WERI-Rb-1 (cell line): ENCODE data around the gene PILRB.

ENCODE experiments used
- DNase-seq: peaks from one replicate; pipeline ENCODE4 v3.0.0-alpha.2; 2020
- H3K27ac ChIP-seq: fragments of 250-450 bp; sonication (Bioruptor Pico); 2 replicates; pipeline ENCODE4 v1.5.1; 2020; ENCODE audit warnings: mild to moderate bottlenecking, moderate library complexity
- H3K27me3 ChIP-seq: fragments of 250-450 bp; sonication (Bioruptor Pico); 2 replicates; pipeline ENCODE4 v1.5.1; 2021; ENCODE audit warnings: mild to moderate bottlenecking, low read depth, moderate library complexity; ENCODE audit not compliant: insufficient read depth, severe bottlenecking
- H3K36me3 ChIP-seq: fragments of 250-450 bp; sonication (Bioruptor Pico); 2 replicates; pipeline ENCODE4 v1.5.1; 2020; ENCODE audit warnings: mild to moderate bottlenecking, moderate library complexity
- H3K4me3 ChIP-seq: 2 replicates; pipeline ENCODE4 v1.5.1; 2011; ENCODE audit warnings: low read depth, mild to moderate bottlenecking, control low read depth, low read length
- H3K9me3 ChIP-seq: fragments of 250-450 bp; sonication (Bioruptor Pico); 2 replicates; pipeline ENCODE4 v1.5.1; 2021; ENCODE audit warnings: mild to moderate bottlenecking, moderate library complexity; ENCODE audit not compliant: severe bottlenecking
- TF ChIP-seq, protein P1 (sequence below): IDR thresholded peaks from 2 replicates; pipeline ENCODE4 v1.5.1; 2011; ENCODE audit warnings: low read depth, mild to moderate bottlenecking, control low read depth, inconsistent platforms, low read length

Gene PILRB

DNA sequence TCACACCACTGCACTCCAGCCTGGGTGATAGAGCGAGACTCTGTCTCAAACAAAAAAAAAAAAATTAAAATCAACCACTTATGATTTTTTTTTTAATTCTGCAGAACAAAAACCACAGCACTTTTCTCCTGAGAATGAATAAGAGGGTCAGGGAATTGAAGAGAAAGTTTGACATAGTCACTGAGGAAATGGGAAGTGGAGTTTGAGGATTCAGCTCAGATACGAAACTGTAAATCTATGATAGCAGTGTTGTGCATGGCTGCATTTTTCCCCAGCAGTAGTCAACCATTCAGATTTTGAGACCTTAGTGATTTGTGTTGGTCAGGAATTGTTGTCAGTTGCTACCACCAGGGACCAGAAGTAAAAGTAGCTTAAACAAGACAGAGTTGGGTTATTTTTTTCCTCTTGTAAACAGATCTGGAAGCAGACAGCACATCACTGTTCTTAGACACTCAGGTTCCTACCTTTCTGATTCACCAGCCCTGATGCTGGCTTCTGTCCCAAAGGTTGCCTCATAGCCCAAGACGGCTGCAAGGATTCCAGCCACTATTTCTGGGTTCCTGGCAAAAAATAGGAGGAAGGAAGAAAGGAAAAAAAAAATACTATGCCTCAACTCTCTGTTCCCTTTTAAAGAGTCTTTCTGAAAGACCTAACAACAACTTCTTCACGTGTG, 35.5 kb downstream of the PILRB start:
- no peak overlapping the region for H3K4me3 ChIP-seq
- H3K27me3 ChIP-seq: no peaks in the 10 kb centered on the region
- H3K36me3 ChIP-seq: no peaks in the 10 kb centered on the region
- TF ChIP-seq, protein P1, sequence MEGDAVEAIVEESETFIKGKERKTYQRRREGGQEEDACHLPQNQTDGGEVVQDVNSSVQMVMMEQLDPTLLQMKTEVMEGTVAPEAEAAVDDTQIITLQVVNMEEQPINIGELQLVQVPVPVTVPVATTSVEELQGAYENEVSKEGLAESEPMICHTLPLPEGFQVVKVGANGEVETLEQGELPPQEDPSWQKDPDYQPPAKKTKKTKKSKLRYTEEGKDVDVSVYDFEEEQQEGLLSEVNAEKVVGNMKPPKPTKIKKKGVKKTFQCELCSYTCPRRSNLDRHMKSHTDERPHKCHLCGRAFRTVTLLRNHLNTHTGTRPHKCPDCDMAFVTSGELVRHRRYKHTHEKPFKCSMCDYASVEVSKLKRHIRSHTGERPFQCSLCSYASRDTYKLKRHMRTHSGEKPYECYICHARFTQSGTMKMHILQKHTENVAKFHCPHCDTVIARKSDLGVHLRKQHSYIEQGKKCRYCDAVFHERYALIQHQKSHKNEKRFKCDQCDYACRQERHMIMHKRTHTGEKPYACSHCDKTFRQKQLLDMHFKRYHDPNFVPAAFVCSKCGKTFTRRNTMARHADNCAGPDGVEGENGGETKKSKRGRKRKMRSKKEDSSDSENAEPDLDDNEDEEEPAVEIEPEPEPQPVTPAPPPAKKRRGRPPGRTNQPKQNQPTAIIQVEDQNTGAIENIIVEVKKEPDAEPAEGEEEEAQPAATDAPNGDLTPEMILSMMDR: no peak
- no peak overlapping the region for H3K27ac ChIP-seq
- no peak for DNase-seq
- no peaks in the 10 kb centered on the region for H3K9me3 ChIP-seq

DNA sequence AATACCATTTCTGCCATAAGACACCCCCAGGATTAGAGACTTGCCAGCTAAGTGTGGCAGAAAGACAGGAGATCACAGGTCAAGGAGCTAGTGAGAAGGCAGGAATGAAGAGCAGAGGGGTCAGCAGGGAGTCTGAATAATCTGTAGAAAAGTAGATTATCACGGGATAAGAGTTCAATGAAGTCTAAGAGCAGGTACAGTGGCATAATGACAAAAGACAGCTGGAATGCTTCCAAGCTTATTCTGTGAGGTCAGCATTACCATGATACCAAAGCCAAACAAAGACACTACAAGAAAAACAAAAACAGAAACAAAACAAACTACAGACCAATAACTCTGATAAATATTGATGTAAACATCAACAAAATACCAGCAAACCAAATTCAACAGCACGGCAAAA, 36.2 kb downstream of the PILRB start:
- TF ChIP-seq, protein P1: no peak

DNA sequence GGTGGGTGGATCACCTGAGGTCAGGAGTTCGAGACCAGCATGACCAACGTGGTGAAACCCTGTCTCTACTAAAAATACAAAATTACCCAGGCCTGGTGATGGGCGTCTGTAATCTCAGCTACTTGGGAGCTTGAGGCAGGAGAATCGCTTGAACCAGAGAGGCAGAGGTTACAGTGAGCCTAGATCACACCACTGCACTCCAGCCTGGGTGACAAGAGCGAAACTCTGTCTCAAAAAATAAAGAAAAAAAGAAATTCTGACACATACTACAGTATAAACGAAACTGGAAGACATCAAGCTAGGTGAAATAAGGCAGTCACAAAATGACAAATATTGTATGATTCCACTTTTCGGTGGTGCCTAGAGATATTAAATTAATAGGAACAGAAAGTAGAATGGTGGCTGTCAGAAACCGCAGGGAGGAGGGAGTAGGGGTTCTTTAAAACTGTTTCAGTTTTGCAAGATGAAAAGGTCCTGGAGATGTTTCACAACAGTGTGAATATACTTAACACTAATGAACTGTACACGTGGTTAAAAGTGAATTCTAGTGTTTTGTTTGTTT, 38.6 kb downstream of the PILRB start:
- no peaks in the 10 kb centered on the region for H3K27me3 ChIP-seq
- TF ChIP-seq, protein P1: no peak
- no peaks in the 10 kb centered on the region for H3K36me3 ChIP-seq
- H3K4me3 ChIP-seq: no peak overlapping the region
- no peak for DNase-seq
- H3K9me3 ChIP-seq: no peaks in the 10 kb centered on the region
- H3K27ac ChIP-seq: no peak overlapping the region

More for the DNA sequence above, 36.2 kb downstream of the PILRB start:
- DNase-seq: peak; percentile 51
- Histone ChIP-seq H3K27ac (no peak overlapping the region), H3K27me3 (no peaks in the 10 kb centered on the region), H3K36me3 (no peaks in the 10 kb centered on the region), H3K4me3 (no peak overlapping the region), H3K9me3 (no peaks in the 10 kb centered on the region)

DNA sequence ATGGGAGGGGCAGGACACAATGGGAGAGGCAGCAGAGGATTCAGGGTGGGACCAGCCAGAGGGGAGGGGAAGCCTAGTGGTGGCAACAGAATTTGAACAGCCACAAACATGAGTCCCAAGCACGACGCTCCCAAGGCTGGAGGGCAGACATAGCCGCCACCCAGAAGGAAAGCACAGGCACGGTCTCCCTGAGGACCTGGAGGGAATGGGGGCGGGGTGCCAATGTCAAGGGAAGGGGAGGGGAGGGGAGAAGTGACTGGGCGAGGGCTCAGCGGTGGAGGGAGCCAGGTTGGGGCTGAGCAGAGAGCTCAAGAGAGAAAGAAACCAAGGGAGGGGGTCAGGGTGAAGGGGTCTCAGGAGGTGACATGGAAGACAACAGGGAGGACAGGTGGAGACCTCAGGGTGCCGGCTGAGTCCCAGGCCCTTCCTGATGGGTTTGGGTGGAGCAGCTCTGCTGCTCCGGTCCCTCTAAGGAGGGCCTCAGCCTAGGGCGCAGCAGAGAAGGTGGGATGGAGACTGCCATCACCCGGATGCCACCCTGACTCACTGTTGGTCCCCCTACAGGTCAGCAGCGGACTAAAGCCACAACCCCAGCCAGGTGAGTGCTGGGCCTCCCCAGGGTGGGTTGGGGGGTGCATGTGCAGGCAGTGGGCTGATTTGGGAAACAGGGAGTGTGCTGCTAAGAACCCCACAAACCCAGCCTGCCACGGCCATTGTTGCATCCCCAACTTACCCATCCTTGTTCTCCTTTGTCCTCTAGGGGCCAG, 39.6 kb downstream of the PILRB start:
- no peak overlapping the region for H3K4me3 ChIP-seq
- TF ChIP-seq, protein P1: no peak; the same call in 1 of the 2 replicates
- H3K27ac ChIP-seq: no peak overlapping the region
- H3K27me3 ChIP-seq: no peaks in the 10 kb centered on the region
- no peaks in the 10 kb centered on the region for H3K9me3 ChIP-seq
- no peak for DNase-seq
- H3K36me3 ChIP-seq: no peaks in the 10 kb centered on the region

DNA sequence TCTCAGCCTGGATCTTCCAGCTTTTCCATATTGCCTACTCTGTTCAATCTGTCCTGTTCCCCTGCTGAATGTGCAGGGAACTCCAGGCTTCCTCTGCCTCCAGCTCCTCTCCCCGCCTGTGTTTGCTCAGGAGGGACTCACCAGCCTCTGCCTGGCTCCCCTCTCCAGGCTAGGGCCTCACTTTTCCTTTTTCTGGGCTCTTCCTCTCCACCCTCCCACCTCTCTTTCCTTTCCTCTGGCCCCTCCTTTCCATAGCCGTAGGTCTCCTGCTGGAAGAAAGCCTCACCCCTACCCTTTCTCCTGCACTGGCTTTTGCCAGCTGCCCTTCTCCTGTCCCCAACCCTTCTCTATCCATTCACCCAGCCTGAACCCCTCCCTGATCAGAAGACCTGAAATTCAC, 40.3 kb downstream of the PILRB start:
- Histone ChIP-seq H3K27me3 (no peaks in the 10 kb centered on the region), H3K9me3 (no peaks in the 10 kb centered on the region), H3K4me3 (no peak overlapping the region), H3K27ac (no peak overlapping the region), H3K36me3 (no peaks in the 10 kb centered on the region)
- TF ChIP-seq, protein P1: no peak
- DNase-seq: no peak
